Activated naive CD8-positive, alpha-beta T cell (primary cell): ENCODE data around the gene STON1.
"Not testable (repeated sequence)": the region's sequence is repeated elsewhere in the genome, so short reads cannot be mapped to it uniquely, and the experiment has no call there.

Source experiments
- H3K27ac Mint-ChIP-seq: one replicate; pipeline ENCODE4 v1.8.0; 2021; ENCODE audit warnings: mixed read lengths
- H3K27me3 Mint-ChIP-seq: one replicate; pipeline ENCODE4 v1.8.0; 2021; ENCODE audit warnings: mixed read lengths
- H3K36me3 Mint-ChIP-seq: one replicate; pipeline ENCODE4 v1.8.0; 2021; ENCODE audit warnings: mixed read lengths
- H3K4me1 Mint-ChIP-seq: one replicate; pipeline ENCODE4 v1.8.0; 2021; ENCODE audit warnings: low read depth, mixed read lengths
- H3K4me3 Mint-ChIP-seq: one replicate; pipeline ENCODE4 v1.8.0; 2021; ENCODE audit warnings: mild to moderate bottlenecking, mixed read lengths
- H3K9me3 Mint-ChIP-seq: one replicate; pipeline ENCODE4 v1.8.0; 2021; ENCODE audit warnings: low read depth, mixed read lengths

The STON1 gene

DNA sequence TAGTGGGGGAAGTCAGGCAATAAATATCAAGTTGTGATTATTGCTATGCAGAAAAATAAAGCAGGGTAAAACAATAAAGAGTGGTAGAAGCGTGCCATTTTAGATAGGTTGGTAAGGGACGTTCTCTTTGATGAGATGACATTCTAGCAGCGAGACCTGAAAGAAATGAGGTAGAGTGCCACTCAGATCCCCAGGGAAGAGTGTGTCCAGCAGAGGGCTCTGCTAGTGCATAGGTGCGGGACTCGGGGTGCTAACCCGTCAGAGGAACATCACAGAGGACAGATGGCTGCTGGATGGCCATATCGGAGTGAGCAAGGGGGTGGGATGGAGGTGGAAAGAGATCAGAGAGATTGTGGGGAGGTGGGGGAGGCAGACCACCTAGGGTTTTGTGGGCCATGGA lies 71.4 kb downstream of the STON1 start:
- Mint-ChIP-seq H3K36me3 (peaks cover 4% of the 10 kb centered on the region), H3K4me3 (no peak overlapping the region), H3K9me3 (no peaks in the 10 kb centered on the region), H3K4me1 (no peaks in the 10 kb centered on the region), H3K27me3 (no peaks in the 10 kb centered on the region), H3K27ac (no peak overlapping the region)

DNA sequence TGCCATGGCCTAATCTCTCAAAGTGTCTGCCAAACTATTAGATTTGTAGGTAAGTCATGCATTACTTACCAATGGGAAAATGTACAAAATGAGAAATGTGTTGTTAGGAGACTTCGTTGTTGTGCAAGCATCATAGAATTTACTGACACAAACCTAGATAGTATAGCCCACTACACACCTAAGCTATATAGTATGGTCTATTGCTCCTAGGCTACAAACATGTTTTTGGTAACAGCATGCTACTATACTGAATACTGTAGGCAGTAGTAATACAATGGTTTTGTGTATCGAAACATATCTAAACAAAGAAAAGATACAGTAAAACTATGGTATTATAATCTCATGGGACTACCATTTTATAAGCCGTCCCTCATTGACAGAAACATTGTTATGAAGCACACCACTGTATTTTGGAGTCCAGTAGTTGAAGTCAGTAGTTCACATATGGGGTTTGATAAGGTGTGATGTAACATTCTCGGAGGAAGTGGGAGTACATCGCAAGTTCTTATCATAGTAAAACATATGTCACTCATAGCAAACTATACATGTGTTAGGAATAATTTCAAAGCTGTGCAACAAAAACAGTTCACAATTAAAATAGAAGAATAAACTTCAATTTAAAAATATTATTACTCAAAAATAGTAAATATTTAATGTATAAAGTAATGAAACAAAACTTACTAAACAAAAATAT lies 75.7 kb downstream of the STON1 start:
- Mint-ChIP-seq H3K27me3 (peaks cover under 1% of the 10 kb centered on the region), H3K36me3 (no peaks in the 10 kb centered on the region), H3K4me3 (no peak overlapping the region), H3K4me1 (no peaks in the 10 kb centered on the region), H3K9me3 (no peaks in the 10 kb centered on the region), H3K27ac (no peak overlapping the region)

DNA sequence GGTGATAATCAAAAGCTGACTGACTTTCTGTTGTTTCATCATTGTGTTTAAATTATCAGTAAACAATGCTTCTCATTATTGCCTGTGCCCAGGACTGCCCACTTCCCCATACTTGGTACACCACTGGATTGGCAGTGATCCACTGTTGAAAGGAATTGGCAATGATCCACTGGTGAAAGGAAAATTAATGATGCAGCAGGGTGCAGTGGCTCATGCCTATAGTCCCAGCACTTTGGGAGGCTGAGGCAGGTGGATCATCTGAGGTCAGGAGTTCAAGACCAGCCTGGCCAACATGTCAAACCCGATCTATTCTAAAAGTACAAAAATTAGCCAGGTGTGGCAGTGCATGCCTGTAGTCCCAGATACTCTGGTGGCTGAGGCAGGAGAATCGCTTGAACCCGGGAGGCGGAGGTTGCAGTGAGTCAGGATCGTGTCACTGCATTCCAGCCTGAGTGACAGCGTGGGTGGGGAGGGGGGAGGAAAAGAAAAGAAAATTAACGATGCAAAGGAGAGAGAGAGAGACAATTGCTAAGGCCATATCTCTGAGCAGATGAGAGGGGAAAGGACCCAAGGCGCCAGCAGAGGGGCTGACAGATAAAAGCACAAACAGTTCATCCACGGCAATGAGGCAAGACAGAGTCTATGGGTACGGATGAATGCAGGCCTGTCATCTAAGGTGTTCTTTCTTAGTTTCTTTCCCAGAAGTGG lies 77.5 kb downstream of the STON1 start:
- Mint-ChIP-seq H3K36me3 (no peaks in the 10 kb centered on the region), H3K4me3 (no peak overlapping the region), H3K27ac (no peak overlapping the region), H3K4me1 (no peaks in the 10 kb centered on the region), H3K9me3 (no peaks in the 10 kb centered on the region), H3K27me3 (peaks cover 5% of the 10 kb centered on the region)

DNA sequence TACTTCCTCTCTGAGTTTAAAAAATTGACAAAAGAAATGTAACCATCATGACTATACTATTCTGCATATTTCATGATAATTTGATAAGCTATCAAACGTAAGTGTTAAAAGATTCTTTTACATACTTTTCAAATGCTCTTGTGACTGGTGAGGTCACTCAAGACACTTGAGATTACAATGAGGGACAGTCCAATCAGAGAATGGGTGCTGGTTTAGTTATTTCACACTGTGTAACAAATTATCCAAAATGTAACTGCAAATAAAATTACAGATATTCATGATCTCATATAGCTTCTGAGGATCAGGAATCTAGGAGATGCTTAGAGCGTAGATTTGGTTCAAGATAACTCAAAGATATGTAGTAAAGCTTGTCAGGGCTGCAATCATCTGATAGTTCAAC lies 83.3 kb downstream of the STON1 start:
- peaks cover 5% of the 10 kb centered on the region for H3K27me3 Mint-ChIP-seq
- H3K4me3 Mint-ChIP-seq = no peak overlapping the region
- no peaks in the 10 kb centered on the region for H3K36me3 Mint-ChIP-seq
- no peaks in the 10 kb centered on the region for H3K9me3 Mint-ChIP-seq
- H3K4me1 Mint-ChIP-seq = no peaks in the 10 kb centered on the region
- H3K27ac Mint-ChIP-seq = no peak overlapping the region

DNA sequence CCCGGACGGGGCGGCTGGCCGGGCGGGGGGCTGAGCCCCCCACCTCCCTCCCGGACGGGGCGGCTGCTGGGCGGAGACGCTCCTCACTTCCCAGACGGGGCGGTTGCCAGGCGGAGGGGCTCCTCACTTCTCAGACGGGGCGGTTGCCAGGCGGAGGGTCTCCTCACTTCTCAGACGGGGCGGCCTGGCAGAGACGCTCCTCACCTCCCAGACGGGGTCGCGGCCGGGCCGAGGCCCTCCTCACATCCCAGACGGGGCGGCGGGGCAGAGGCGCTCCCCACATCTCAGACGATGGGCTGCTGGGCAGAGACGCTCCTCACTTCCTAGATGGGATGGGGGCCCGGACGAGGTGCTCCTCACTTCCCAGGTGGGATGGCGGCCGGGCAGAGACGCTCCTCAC lies 84.6 kb downstream of the STON1 start:
- not testable (repeated sequence) for H3K27ac Mint-ChIP-seq, H3K4me1 Mint-ChIP-seq, H3K27me3 Mint-ChIP-seq, H3K9me3 Mint-ChIP-seq, H3K36me3 Mint-ChIP-seq, H3K4me3 Mint-ChIP-seq

DNA sequence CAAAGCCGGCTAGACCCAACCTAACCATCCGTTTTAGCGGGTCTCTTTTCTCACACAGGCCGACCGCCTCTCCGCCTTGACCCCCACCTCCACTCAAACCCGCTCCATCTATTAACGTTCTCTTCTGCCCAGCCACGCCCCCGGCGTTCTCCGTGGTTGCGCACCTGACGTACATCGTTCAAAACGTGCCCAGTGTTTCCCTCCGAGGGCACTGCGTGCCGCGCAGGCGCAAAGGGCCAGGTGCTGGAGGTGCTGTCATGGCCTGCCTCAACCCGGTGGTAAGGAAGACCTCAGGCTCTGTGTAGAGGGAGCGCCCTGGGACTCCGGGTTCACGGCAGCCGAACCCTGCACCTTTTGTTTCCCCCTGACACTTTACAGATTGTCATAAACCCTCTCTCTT lies 87.7 kb downstream of the STON1 start, which contains the start of gene GTF2A1L:
Gene GTF2A1L, plus strand, starts transcription at position 239 of the 400 bp plus-strand sequence. Its CDS starts 19 bp downstream, at position 258.
- H3K4me1 Mint-ChIP-seq = no peaks in the 10 kb centered on the region
- H3K4me3 Mint-ChIP-seq = no peak within 1 kb of the TSS
- peaks cover 2% of the 10 kb centered on the region for H3K27me3 Mint-ChIP-seq
- H3K9me3 Mint-ChIP-seq = no peaks in the 10 kb centered on the region
- H3K36me3 Mint-ChIP-seq = no peaks in the 10 kb centered on the region
- no peak within 1 kb of the TSS for H3K27ac Mint-ChIP-seq

DNA sequence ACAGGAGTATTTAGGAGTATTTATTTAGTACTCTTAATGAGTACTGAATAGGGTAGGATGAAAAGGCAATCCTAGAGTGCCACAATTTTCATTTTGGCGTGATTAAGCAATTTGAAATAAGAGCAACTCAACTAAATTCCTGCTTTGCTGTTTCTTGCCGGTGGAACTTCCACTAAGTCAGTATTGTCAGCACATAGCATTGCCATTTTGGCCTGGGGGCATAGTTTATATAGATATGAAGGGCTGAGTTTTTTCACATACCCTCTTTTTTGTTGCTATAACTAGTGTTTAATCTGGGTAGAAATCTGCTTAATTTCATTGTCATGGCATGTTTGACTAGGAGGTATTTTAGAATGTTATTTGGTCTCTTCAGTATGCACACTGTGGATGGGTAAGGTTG lies 89.6 kb downstream of the STON1 start:
- Mint-ChIP-seq H3K36me3 (no peaks in the 10 kb centered on the region), H3K9me3 (peaks cover 5% of the 10 kb centered on the region), H3K27ac (no peak overlapping the region), H3K27me3 (peaks cover 4% of the 10 kb centered on the region), H3K4me1 (no peaks in the 10 kb centered on the region), H3K4me3 (no peak overlapping the region)

DNA sequence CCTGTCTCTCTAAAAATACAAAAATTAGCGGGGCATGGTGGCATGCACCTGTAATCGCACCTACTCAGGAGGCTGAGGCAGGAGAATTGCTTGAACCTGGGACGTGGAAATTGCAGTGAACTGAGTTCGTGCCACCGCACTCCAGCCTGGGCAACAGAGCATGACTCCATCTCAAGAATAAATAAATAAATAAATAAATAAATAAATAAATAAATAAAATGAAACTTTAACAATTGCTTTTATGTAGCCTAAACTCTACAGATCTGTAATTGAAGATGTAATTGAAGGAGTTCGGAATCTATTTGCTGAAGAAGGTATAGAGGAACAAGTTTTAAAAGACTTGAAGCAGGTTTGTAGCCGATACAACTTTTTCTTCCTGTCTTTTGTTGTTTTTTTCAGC lies 90.7 kb downstream of the STON1 start:
- Mint-ChIP-seq H3K4me1 (no peaks in the 10 kb centered on the region), H3K27ac (no peak overlapping the region), H3K9me3 (peaks cover 5% of the 10 kb centered on the region), H3K27me3 (peaks cover 4% of the 10 kb centered on the region), H3K36me3 (no peaks in the 10 kb centered on the region), H3K4me3 (no peak overlapping the region)

DNA sequence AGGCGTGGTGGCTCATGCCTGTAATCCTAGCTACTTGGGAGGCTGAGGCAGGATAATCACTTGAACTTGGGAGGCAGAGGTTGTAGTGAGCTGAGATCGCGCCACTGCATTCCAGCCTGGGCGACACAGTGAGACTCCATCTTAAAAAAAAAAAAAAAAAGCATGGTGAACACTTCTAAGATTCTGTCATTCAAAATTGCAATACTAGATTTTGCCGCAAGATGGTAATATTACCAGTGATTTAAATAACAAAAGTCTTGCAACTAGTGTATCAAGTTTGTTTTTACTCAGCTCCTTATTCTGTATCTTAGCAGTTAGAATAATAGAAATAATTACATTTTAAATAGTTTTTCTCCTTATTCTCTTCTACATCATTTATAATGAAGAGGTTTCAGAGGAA lies 92.7 kb downstream of the STON1 start:
- not testable (repeated sequence) for H3K4me3 Mint-ChIP-seq, H3K9me3 Mint-ChIP-seq, H3K36me3 Mint-ChIP-seq, H3K27me3 Mint-ChIP-seq, H3K27ac Mint-ChIP-seq, H3K4me1 Mint-ChIP-seq

DNA sequence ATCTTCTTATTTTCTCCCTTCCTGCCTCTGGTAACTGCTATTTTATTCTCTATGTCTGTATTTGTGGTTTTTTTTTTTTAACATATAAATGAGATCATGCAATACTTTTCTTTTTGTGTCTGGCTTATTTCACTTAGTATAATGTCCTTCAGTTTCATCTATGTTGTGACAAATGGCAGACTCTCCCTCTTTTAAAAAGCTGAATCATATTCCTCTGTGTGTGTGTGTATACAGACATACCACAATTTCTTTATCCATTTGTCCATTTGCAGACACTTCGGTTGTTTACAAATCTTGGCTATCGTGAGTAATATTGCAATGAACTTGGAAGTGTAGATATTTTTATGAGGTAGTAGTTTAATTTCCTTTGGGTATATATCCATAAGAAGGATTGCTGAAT lies 94.7 kb downstream of the STON1 start:
- no peak overlapping the region for H3K27ac Mint-ChIP-seq
- H3K4me3 Mint-ChIP-seq = no peak overlapping the region
- peaks cover 4% of the 10 kb centered on the region for H3K27me3 Mint-ChIP-seq
- no peaks in the 10 kb centered on the region for H3K36me3 Mint-ChIP-seq
- no peaks in the 10 kb centered on the region for H3K4me1 Mint-ChIP-seq
- H3K9me3 Mint-ChIP-seq = peaks cover 5% of the 10 kb centered on the region

DNA sequence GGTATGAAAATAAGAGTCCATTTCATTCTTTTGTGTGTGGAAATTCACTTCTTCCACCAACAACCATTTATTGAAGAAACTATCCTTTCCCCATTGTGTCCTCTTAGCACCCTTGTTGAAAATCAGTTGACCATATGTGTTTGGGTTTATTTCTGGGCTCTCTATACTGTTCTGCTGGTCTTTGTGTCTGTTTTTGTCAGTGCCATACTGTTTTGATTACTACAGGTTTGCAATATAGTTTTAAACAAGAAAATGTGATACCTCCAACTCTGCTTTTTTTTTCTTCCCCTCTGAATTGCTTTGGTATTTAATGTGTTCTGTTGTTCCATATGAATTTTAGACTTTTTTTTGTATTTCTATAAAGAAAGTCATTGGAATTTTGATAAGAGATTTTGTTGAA lies 96.1 kb downstream of the STON1 start:
- Mint-ChIP-seq H3K4me1 (no peaks in the 10 kb centered on the region), H3K36me3 (no peaks in the 10 kb centered on the region), H3K9me3 (peaks cover 5% of the 10 kb centered on the region), H3K27me3 (peaks cover 6% of the 10 kb centered on the region), H3K4me3 (no peak overlapping the region), H3K27ac (no peak overlapping the region)

DNA sequence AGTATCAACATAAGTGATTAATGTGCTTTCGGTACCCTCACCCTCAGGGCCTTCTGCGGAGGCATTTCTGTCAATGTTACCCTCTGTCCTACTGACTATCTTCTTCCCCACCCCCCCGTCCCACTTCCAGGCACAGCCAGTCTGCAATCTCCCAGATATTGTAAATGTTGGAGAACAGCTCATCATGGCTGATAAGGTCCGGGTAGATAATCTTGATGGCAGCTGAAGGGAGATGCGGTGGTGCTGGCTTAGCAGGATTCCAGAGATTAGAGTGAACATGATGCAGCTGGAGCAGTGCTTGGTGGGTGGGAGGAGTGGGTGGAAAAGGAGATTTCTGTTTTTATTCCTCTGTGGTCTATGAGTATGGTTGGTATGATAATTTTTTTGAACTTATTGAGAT lies 103.2 kb downstream of the STON1 start:
- no peak overlapping the region for H3K4me3 Mint-ChIP-seq
- no peak overlapping the region for H3K27ac Mint-ChIP-seq
- H3K27me3 Mint-ChIP-seq = peaks cover 14% of the 10 kb centered on the region
- H3K9me3 Mint-ChIP-seq = peaks cover 5% of the 10 kb centered on the region
- H3K4me1 Mint-ChIP-seq = no peaks in the 10 kb centered on the region
- H3K36me3 Mint-ChIP-seq = no peaks in the 10 kb centered on the region

DNA sequence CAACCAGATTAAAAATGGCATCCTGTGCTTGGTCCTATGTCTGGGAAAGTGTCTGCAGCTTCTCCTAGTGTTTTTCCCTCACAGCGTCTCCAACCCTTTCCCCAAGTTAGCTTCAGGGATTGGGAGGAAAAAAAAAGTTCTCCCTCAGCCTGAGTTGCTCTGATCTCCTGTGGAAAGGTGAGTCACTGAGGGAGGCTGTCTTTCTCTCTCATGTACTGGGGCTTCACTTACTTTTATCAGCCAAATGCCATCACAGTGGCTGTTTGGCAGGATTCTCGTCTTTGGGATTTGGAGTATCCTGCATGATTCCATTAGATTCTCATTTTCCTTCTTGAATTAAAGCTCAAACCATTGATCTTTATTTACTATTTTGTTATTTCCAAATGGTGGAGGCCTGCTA lies 105.8 kb downstream of the STON1 start:
- H3K36me3 Mint-ChIP-seq = no peaks in the 10 kb centered on the region
- peaks cover 14% of the 10 kb centered on the region for H3K27me3 Mint-ChIP-seq
- no peak overlapping the region for H3K27ac Mint-ChIP-seq
- H3K9me3 Mint-ChIP-seq = peaks cover 5% of the 10 kb centered on the region
- no peak overlapping the region for H3K4me3 Mint-ChIP-seq
- no peaks in the 10 kb centered on the region for H3K4me1 Mint-ChIP-seq

DNA sequence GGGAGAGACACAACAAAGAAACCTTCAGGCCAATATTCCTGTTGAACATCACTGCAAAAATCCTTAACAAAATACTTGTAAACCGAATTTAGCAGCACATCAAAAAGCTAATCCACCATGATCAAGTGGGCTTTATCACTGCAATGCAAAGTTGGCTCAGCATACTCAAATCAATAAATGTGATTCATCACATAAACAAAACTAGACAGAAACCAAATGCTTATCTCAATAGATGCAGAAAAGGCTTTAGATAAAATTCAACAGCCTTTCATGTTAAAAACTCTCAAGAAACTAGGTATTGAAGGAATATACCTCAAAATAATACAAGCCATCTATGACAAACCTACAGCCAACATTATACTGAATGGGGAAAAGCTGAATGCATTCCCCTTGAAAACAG lies 108.3 kb downstream of the STON1 start:
- Mint-ChIP-seq H3K27me3 (peaks cover 11% of the 10 kb centered on the region), H3K9me3 (peaks cover 5% of the 10 kb centered on the region), H3K36me3 (no peaks in the 10 kb centered on the region), H3K4me1 (no peaks in the 10 kb centered on the region), H3K27ac (no peak overlapping the region), H3K4me3 (no peak overlapping the region)
